ENCODE results near the gene RPL38.

Gene RPL38

GRCh38 chr17:74213861-74214391 is 10.4 kb downstream of the RPL38 start:
- peaks cover 6 to 15% (median 14%) of the 10 kb centered on the region in 5 donors for H3K36me3 ChIP-seq (ENCODE audit: control insufficient read depth in 5 of 5, insufficient read depth in 5 of 5, low read length in 5 of 5)
- no peaks in the 10 kb centered on the region for H3K9me3 ChIP-seq (ENCODE audit: control insufficient read depth in 5 of 5, low read length in 5 of 5)
- peaks cover 4 to 70% (median 45%) of the 10 kb centered on the region in 5 donors for H3K4me1 ChIP-seq (ENCODE audit: control insufficient read depth in 5 of 5, insufficient read depth in 5 of 5, low read length in 5 of 5)
- peak overlapping the region; percentile 50 to 66 (median 56) for H3K4me3 ChIP-seq (ENCODE audit: low read depth in 1 of 5, low read length in 5 of 5)
- H3K9ac ChIP-seq (ENCODE audit: low read length in 5 of 5) = peak overlapping the region in 1 of 5 donors; percentile 38
- H3K27ac ChIP-seq (ENCODE audit: low read depth, low read length) = no peak overlapping the region
- no peaks in the 10 kb centered on the region for H3K27me3 ChIP-seq (ENCODE audit: control insufficient read depth in 5 of 5, insufficient read depth in 4 of 5, low read length in 5 of 5)

- Histone ChIP-seq H3K9me3 (ENCODE audit: control insufficient read depth in 5 of 5, low read length in 5 of 5) (no peaks in the 10 kb centered on the region), H3K9ac (ENCODE audit: low read length in 5 of 5) (peak overlapping the region in 1 of 5 donors; percentile 38), H3K4me3 (ENCODE audit: low read depth in 1 of 5, low read length in 5 of 5) (peak overlapping the region in 4 of 5 donors; percentile 53 to 66 (median 59)), H3K27ac (ENCODE audit: low read depth, low read length) (no peak overlapping the region), H3K27me3 (ENCODE audit: control insufficient read depth in 5 of 5, insufficient read depth in 4 of 5, low read length in 5 of 5) (no peaks in the 10 kb centered on the region), H3K4me1 (ENCODE audit: control insufficient read depth in 5 of 5, insufficient read depth in 5 of 5, low read length in 5 of 5) (peaks cover 4 to 70% (median 45%) of the 10 kb centered on the region in 5 donors), H3K36me3 (ENCODE audit: control insufficient read depth in 5 of 5, insufficient read depth in 5 of 5, low read length in 5 of 5) (peaks cover under 1 to 7% (median 6%) of the 10 kb centered on the region in 5 donors)
Measured at GRCh38 chr17:74214484-74215341, 11.2 kb downstream of the RPL38 start.

- H3K27me3 ChIP-seq (ENCODE audit: control insufficient read depth in 5 of 5, insufficient read depth in 4 of 5, low read length in 5 of 5) = no peaks in the 10 kb centered on the region
- H3K9me3 ChIP-seq (ENCODE audit: control insufficient read depth in 5 of 5, low read length in 5 of 5) = no peaks in the 10 kb centered on the region
- H3K36me3 ChIP-seq (ENCODE audit: control insufficient read depth in 5 of 5, insufficient read depth in 5 of 5, low read length in 5 of 5) = peaks cover 0 to under 1% (median 0%) of the 10 kb centered on the region in 5 donors
- H3K4me1 ChIP-seq (ENCODE audit: control insufficient read depth in 5 of 5, insufficient read depth in 5 of 5, low read length in 5 of 5) = peaks cover 4 to 66% (median 48%) of the 10 kb centered on the region in 5 donors
- H3K27ac ChIP-seq (ENCODE audit: low read depth, low read length) = no peak overlapping the region
- no peak overlapping the region for H3K4me3 ChIP-seq (ENCODE audit: low read depth in 1 of 5, low read length in 5 of 5)
- H3K9ac ChIP-seq (ENCODE audit: low read length in 5 of 5) = no peak overlapping the region
Measured at GRCh38 chr17:74215342-74215727, 11.9 kb downstream of the RPL38 start.

- no peaks in the 10 kb centered on the region for H3K9me3 ChIP-seq (ENCODE audit: control insufficient read depth in 5 of 5, low read length in 5 of 5)
- H3K4me3 ChIP-seq (ENCODE audit: low read depth in 1 of 5, low read length in 5 of 5) = no peak overlapping the region
- peaks cover 4 to 54% (median 37%) of the 10 kb centered on the region in 5 donors for H3K4me1 ChIP-seq (ENCODE audit: control insufficient read depth in 5 of 5, insufficient read depth in 5 of 5, low read length in 5 of 5)
- no peak overlapping the region for H3K27ac ChIP-seq (ENCODE audit: low read depth, low read length)
- H3K36me3 ChIP-seq (ENCODE audit: control insufficient read depth in 5 of 5, insufficient read depth in 5 of 5, low read length in 5 of 5) = no peaks in the 10 kb centered on the region
- no peak overlapping the region for H3K9ac ChIP-seq (ENCODE audit: low read length in 5 of 5)
- H3K27me3 ChIP-seq (ENCODE audit: control insufficient read depth in 5 of 5, insufficient read depth in 4 of 5, low read length in 5 of 5) = no peaks in the 10 kb centered on the region
Measured at GRCh38 chr17:74216505-74216904, 13.0 kb downstream of the RPL38 start.

GRCh38 chr17:74217037-74217730 is 13.7 kb downstream of the RPL38 start:
- H3K27ac ChIP-seq (ENCODE audit: low read depth, low read length) = no peak overlapping the region
- H3K9ac ChIP-seq (ENCODE audit: low read length in 5 of 5) = peak overlapping the region in 1 of 5 donors; percentile 46
- H3K4me3 ChIP-seq (ENCODE audit: low read depth in 1 of 5, low read length in 5 of 5) = no peak overlapping the region
- H3K9me3 ChIP-seq (ENCODE audit: control insufficient read depth in 5 of 5, low read length in 5 of 5) = no peaks in the 10 kb centered on the region
- no peaks in the 10 kb centered on the region for H3K27me3 ChIP-seq (ENCODE audit: control insufficient read depth in 5 of 5, insufficient read depth in 4 of 5, low read length in 5 of 5)
- peaks cover 0 to 5% (median 0%) of the 10 kb centered on the region in 5 donors for H3K36me3 ChIP-seq (ENCODE audit: control insufficient read depth in 5 of 5, insufficient read depth in 5 of 5, low read length in 5 of 5)
- H3K4me1 ChIP-seq (ENCODE audit: control insufficient read depth in 5 of 5, insufficient read depth in 5 of 5, low read length in 5 of 5) = peaks cover 2 to 47% (median 30%) of the 10 kb centered on the region in 5 donors

GRCh38 chr17:74217888-74218287 is 14.4 kb downstream of the RPL38 start:
- Histone ChIP-seq H3K27me3 (ENCODE audit: control insufficient read depth in 5 of 5, insufficient read depth in 4 of 5, low read length in 5 of 5) (no peaks in the 10 kb centered on the region), H3K27ac (ENCODE audit: low read depth, low read length) (no peak overlapping the region), H3K4me1 (ENCODE audit: control insufficient read depth in 5 of 5, insufficient read depth in 5 of 5, low read length in 5 of 5) (peaks cover 2 to 40% (median 23%) of the 10 kb centered on the region in 5 donors)

GRCh38 chr17:74218436-74218835 is 15.0 kb downstream of the RPL38 start:
- Histone ChIP-seq H3K27ac (ENCODE audit: low read depth, low read length) (no peak overlapping the region), H3K9ac (ENCODE audit: low read length in 5 of 5) (no peak overlapping the region), H3K36me3 (ENCODE audit: control insufficient read depth in 5 of 5, insufficient read depth in 5 of 5, low read length in 5 of 5) (peaks cover 0 to 15% (median 0%) of the 10 kb centered on the region in 5 donors), H3K4me1 (ENCODE audit: control insufficient read depth in 5 of 5, insufficient read depth in 5 of 5, low read length in 5 of 5) (peaks cover 2 to 37% (median 19%) of the 10 kb centered on the region in 5 donors), H3K4me3 (ENCODE audit: low read depth in 1 of 5, low read length in 5 of 5) (no peak overlapping the region), H3K27me3 (ENCODE audit: control insufficient read depth in 5 of 5, insufficient read depth in 4 of 5, low read length in 5 of 5) (no peaks in the 10 kb centered on the region), H3K9me3 (ENCODE audit: control insufficient read depth in 5 of 5, low read length in 5 of 5) (no peaks in the 10 kb centered on the region)

More at GRCh38 chr17:74217888-74218287, 14.4 kb downstream of the RPL38 start:
- no peak overlapping the region for H3K9ac ChIP-seq (ENCODE audit: low read length in 5 of 5)
- H3K9me3 ChIP-seq (ENCODE audit: control insufficient read depth in 5 of 5, low read length in 5 of 5) = no peaks in the 10 kb centered on the region
- peaks cover 0 to 12% (median 0%) of the 10 kb centered on the region in 5 donors for H3K36me3 ChIP-seq (ENCODE audit: control insufficient read depth in 5 of 5, insufficient read depth in 5 of 5, low read length in 5 of 5)
- H3K4me3 ChIP-seq (ENCODE audit: low read depth in 1 of 5, low read length in 5 of 5) = no peak overlapping the region

GRCh38 chr17:74219576-74220133 is 16.2 kb downstream of the RPL38 start:
- peaks cover 0 to 23% (median 5%) of the 10 kb centered on the region in 5 donors for H3K36me3 ChIP-seq (ENCODE audit: control insufficient read depth in 5 of 5, insufficient read depth in 5 of 5, low read length in 5 of 5)
- no peaks in the 10 kb centered on the region for H3K9me3 ChIP-seq (ENCODE audit: control insufficient read depth in 5 of 5, low read length in 5 of 5)
- no peak overlapping the region for H3K4me3 ChIP-seq (ENCODE audit: low read depth in 1 of 5, low read length in 5 of 5)
- H3K4me1 ChIP-seq (ENCODE audit: control insufficient read depth in 5 of 5, insufficient read depth in 5 of 5, low read length in 5 of 5) = peaks cover 0 to 25% (median 7%) of the 10 kb centered on the region in 5 donors
- H3K9ac ChIP-seq (ENCODE audit: low read length in 5 of 5) = no peak overlapping the region
- no peaks in the 10 kb centered on the region for H3K27me3 ChIP-seq (ENCODE audit: control insufficient read depth in 5 of 5, insufficient read depth in 4 of 5, low read length in 5 of 5)
- no peak overlapping the region for H3K27ac ChIP-seq (ENCODE audit: low read depth, low read length)

- Histone ChIP-seq H3K9me3 (ENCODE audit: control insufficient read depth in 5 of 5, low read length in 5 of 5) (no peaks in the 10 kb centered on the region), H3K9ac (ENCODE audit: low read length in 5 of 5) (no peak overlapping the region), H3K4me1 (ENCODE audit: control insufficient read depth in 5 of 5, insufficient read depth in 5 of 5, low read length in 5 of 5) (peaks cover 0 to 19% (median 6%) of the 10 kb centered on the region in 5 donors), H3K36me3 (ENCODE audit: control insufficient read depth in 5 of 5, insufficient read depth in 5 of 5, low read length in 5 of 5) (peaks cover 0 to 24% (median 5%) of the 10 kb centered on the region in 5 donors), H3K27ac (ENCODE audit: low read depth, low read length) (no peak overlapping the region), H3K27me3 (ENCODE audit: control insufficient read depth in 5 of 5, insufficient read depth in 4 of 5, low read length in 5 of 5) (no peaks in the 10 kb centered on the region), H3K4me3 (ENCODE audit: low read depth in 1 of 5, low read length in 5 of 5) (no peak overlapping the region)
Measured at GRCh38 chr17:74220219-74220618, 16.7 kb downstream of the RPL38 start.
